SK-N-SH (cell line): ENCODE measurements around the gene NANS. TPM values are rescaled to one million over a fixed set of nuclear protein-coding genes. Genes with fewer than 3 reads are reported as not detected.

ENCODE experiments used
- CTCF ChIA-PET: fragments of 300-600, 350-600 bp; formaldehyde crosslinking; extraction: SDS; loops from one replicate; lab custom pipeline; 2021; lab: Yijun Ruan, JAX
- POLR2A ChIA-PET: fragments of 350-600 bp; sonication (Branson Sonifier 250); formaldehyde crosslinking; extraction: SDS; loops from one replicate; lab custom pipeline; 2020; ENCODE audit warnings: antibody characterized with exemption, inconsistent platforms; lab: Yijun Ruan, JAX
- DNase-seq: peaks from one replicate; pipeline ENCODE4 v3.0.0; 2012
- H2AFZ ChIP-seq: fragments of 200-600 bp; sonication (generic); 2 replicates; pipeline ENCODE4 v1.8.1; 2016; ENCODE audit warnings: antibody characterized with exemption, mild to moderate bottlenecking, low read depth
- H3F3A ChIP-seq: fragments of 200-600 bp; sonication (generic); replicated peaks from 2 replicates; pipeline ENCODE3; 2016; ENCODE audit warnings: antibody characterized with exemption, mild to moderate bottlenecking; ENCODE audit not compliant: insufficient read depth
- H3K27ac ChIP-seq, 2 experiments: fragments of 200-500 bp in 1 of 2; fragments of 200-600 bp in 1 of 2; sonication (Bioruptor generic) in 1 of 2; sonication (generic), shearing (Covaris generic) in 1 of 2; 2 replicates each; pipeline versions ENCODE4 v1.5.1 to v1.6.1; 2014 to 2016; ENCODE audit warnings: low read depth in 2 of 2, inconsistent platforms in 1 of 2, low read length in 1 of 2, mild to moderate bottlenecking in 1 of 2, mixed read lengths in 1 of 2
- H3K27me3 ChIP-seq: fragments of 200-600 bp; sonication (generic), shearing (Covaris generic); 2 replicates; pipeline ENCODE4 v1.6.1; 2016; ENCODE audit warnings: mixed run types; ENCODE audit not compliant: insufficient read depth
- H3K36me3 ChIP-seq, 2 experiments: fragments of 200-500 bp in 1 of 2; fragments of 200-600 bp in 1 of 2; sonication (Bioruptor generic) in 1 of 2; sonication (generic) in 1 of 2; replicated peaks in 1 of 2; 2 replicates each; pipeline versions ENCODE3 to v1.5.1; 2014 to 2016; ENCODE audit warnings: low read length in 1 of 2, mild to moderate bottlenecking in 1 of 2; ENCODE audit not compliant: insufficient read depth in 2 of 2, control insufficient read depth in 1 of 2
- H3K4me1 ChIP-seq, 2 experiments: fragments of 200-500 bp in 1 of 2; fragments of 200-600 bp in 1 of 2; sonication (Bioruptor generic) in 1 of 2; sonication (generic), shearing (Covaris generic) in 1 of 2; 2 replicates each; pipeline versions ENCODE4 v1.5.1 to v1.6.1; 2014 to 2016; ENCODE audit warnings: low read depth in 1 of 2, low read length in 1 of 2, mixed run types in 1 of 2; ENCODE audit not compliant: insufficient read depth in 2 of 2, control insufficient read depth in 1 of 2
- H3K4me2 ChIP-seq: fragments of 200-600 bp; sonication (generic), shearing (Covaris generic); 2 replicates; pipeline ENCODE4 v1.6.1; 2017; ENCODE audit warnings: mixed run types
- H3K4me3 ChIP-seq, 2 experiments: fragments of 200-500 bp in 1 of 2; fragments of 200-600 bp in 1 of 2; sonication (Bioruptor generic) in 1 of 2; sonication (generic), shearing (Covaris generic) in 1 of 2; 2 replicates each; pipeline versions ENCODE4 v1.5.1 to v1.8.1; 2014 to 2016; ENCODE audit warnings: low read depth in 2 of 2, inconsistent platforms in 1 of 2, low read length in 1 of 2, mild to moderate bottlenecking in 1 of 2, mixed read lengths in 1 of 2, moderate library complexity in 1 of 2
- H3K79me2 ChIP-seq: fragments of 200-600 bp; sonication (generic); 2 replicates; pipeline ENCODE4 v1.8.1; 2017; ENCODE audit warnings: mild to moderate bottlenecking; ENCODE audit not compliant: insufficient read depth
- H3K9ac ChIP-seq: fragments of 200-600 bp; sonication (generic); 2 replicates; pipeline ENCODE4 v1.6.1; 2017; ENCODE audit warnings: mixed run types
- H3K9me2 ChIP-seq: fragments of 200-600 bp; sonication (generic); 2 replicates; pipeline ENCODE4 v1.6.1; 2017; ENCODE audit warnings: mixed run types
- H3K9me3 ChIP-seq: fragments of 200-600 bp; sonication (generic); 2 replicates; pipeline ENCODE4 v1.6.1; 2017; ENCODE audit warnings: mixed run types, mild to moderate bottlenecking, moderate library complexity
- H4K20me1 ChIP-seq: fragments of 200-600 bp; sonication (generic); 2 replicates; pipeline ENCODE4 v1.6.1; 2017; ENCODE audit warnings: mild to moderate bottlenecking, mixed run types; ENCODE audit not compliant: insufficient read depth
- FOSL2 ChIP-seq: IDR thresholded peaks from 2 replicates; pipeline ENCODE4 v1.4.0; 2012; ENCODE audit warnings: low read depth, mild to moderate bottlenecking, moderate library complexity, borderline replicate concordance
- GABPA ChIP-seq: IDR thresholded peaks from 2 replicates; pipeline ENCODE4 v1.4.0; 2012; ENCODE audit warnings: low read depth, mild to moderate bottlenecking
- IRF3 ChIP-seq: fragments of 150-350 bp; IDR thresholded peaks from 2 replicates; pipeline ENCODE4 v1.6.1; 2016; ENCODE audit warnings: mild to moderate bottlenecking, low read depth, low read length
- RCOR1 ChIP-seq: fragments of 150-350 bp; IDR thresholded peaks from 2 replicates; pipeline ENCODE4 v1.6.1; 2017; ENCODE audit warnings: antibody characterized with exemption, low read length
- SIN3A ChIP-seq: IDR thresholded peaks from 2 replicates; pipeline ENCODE4 v1.6.1; 2012; ENCODE audit warnings: low read depth, mild to moderate bottlenecking, low read length, moderate library complexity, borderline replicate concordance
- SMC3 ChIP-seq: IDR thresholded peaks from 2 replicates; pipeline ENCODE4 v1.6.1; 2012; ENCODE audit warnings: low read depth, low read length, improper control_type of control experiment
- TAF1 ChIP-seq: IDR thresholded peaks from 2 replicates; pipeline ENCODE4 v1.6.1; 2012; ENCODE audit warnings: low read depth, mild to moderate bottlenecking, low read length, moderate library complexity, borderline replicate concordance
- TCF12 ChIP-seq: IDR thresholded peaks from 2 replicates; pipeline ENCODE4 v1.4.0; 2012
- TEAD4 ChIP-seq: IDR thresholded peaks from 2 replicates; pipeline ENCODE4 v1.4.0; 2012; ENCODE audit warnings: mild to moderate bottlenecking, borderline replicate concordance; ENCODE audit not compliant: insufficient read depth
- WGBS: methylation state at CpG from one replicate; pipeline ENCODE4 v1.1.6; 2017; ENCODE audit warnings: low lambda C conversion rate; 5-methylcytosine and 5-hydroxymethylcytosine counted together
- polyA plus RNA-seq, 3 experiments: library from polyadenylated mRNA; depleted of rRNA; stranded (reverse); fragments of >200 nt; gene quantifications; 2 replicates each; pipeline ENCODE4 v1.2.3, GENCODE V29; 2012
- TF ChIP-seq, protein P1 (sequence below): fragments of 150-350 bp; IDR thresholded peaks from 2 replicates; pipeline ENCODE4 v1.6.1; 2017; ENCODE audit warnings: antibody characterized with exemption, low read length, low read depth, borderline replicate concordance

The NANS gene
- polyA plus RNA-seq, 1 of the 3 experiments (the other 2 are of a cell fraction) = 61.3 TPM

DNA sequence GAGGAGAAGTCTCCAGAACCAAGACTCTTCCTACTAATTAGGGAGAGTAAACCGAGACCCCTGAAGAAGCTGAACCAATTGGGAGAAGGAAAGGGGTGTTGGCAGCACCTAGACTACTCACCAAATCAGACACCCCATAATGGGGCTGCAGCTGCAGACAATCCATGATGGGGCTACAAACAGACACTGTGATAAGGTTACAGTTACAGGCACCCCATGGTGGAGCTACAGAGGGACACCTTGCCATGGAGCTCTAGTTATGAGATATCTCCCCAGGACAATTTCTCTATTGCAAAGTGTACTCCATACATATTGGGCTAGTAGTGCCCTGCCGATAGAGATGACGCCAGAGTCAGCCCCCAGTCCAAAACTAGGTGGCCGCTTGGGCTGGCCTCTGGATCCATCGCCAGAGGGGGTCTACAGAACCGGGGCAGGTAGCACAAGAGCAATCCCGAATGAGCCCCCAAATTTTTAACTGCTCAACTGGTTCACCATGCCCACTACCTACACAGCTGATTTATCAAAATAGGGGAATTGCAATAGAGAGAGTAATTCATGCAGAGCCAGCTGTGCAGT, 2.1 kb upstream of the NANS start:
- CTCF ChIA-PET = interaction anchor here (1.0 to 1.3 kb wide), 2 partner anchors 10 to 131 kb away, joined by 4 read pairs; no protein-coding TSS in a partner anchor
- no peak overlapping the region for H3K9ac ChIP-seq
- no peak overlapping the region for H3K4me2 ChIP-seq
- no peaks in the 10 kb centered on the region for H3K36me3 ChIP-seq
- WGBS = 91% methylated on average over 5 of the region's 7 CpGs
- no peak for DNase-seq
- H3K79me2 ChIP-seq = peaks cover 26% of the 10 kb centered on the region
- peaks cover 8% of the 10 kb centered on the region for H3F3A ChIP-seq
- H2AFZ ChIP-seq = no peak overlapping the region
- no peaks in the 10 kb centered on the region for H3K9me2 ChIP-seq
- peaks cover 3 to 12% of the 10 kb centered on the region in 2 experiments; a peak in 2 of 4 replicates for H3K4me1 ChIP-seq
- no peaks in the 10 kb centered on the region for H3K27me3 ChIP-seq
- H3K27ac ChIP-seq = no peak overlapping the region
- no peak overlapping the region for H3K4me3 ChIP-seq
- POLR2A ChIA-PET = no interaction called here
- no peaks in the 10 kb centered on the region for H4K20me1 ChIP-seq
- no peaks in the 10 kb centered on the region for H3K9me3 ChIP-seq
- TF ChIP-seq TAF1 (no peak), TCF12 (no peak), IRF3 (no peak), GABPA (no peak), RCOR1 (no peak), FOSL2 (no peak), SMC3 (no peak), TEAD4 (no peak)
- TF ChIP-seq, protein P1, sequence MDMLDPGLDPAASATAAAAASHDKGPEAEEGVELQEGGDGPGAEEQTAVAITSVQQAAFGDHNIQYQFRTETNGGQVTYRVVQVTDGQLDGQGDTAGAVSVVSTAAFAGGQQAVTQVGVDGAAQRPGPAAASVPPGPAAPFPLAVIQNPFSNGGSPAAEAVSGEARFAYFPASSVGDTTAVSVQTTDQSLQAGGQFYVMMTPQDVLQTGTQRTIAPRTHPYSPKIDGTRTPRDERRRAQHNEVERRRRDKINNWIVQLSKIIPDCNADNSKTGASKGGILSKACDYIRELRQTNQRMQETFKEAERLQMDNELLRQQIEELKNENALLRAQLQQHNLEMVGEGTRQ = no peak

- DNase-seq = no peak
These were observed 737 bp downstream of the NANS start for GRCh38 chr9:98057138-98057799.

More at GRCh38 chr9:98057138-98057799, 737 bp downstream of the NANS start:
- no peaks in the 10 kb centered on the region for H3K9me2 ChIP-seq
- peaks cover 2 to 16% of the 10 kb centered on the region in 2 experiments for H3K36me3 ChIP-seq
- peak overlapping the region; percentile 85 for H2AFZ ChIP-seq
- peak overlapping the region; percentile 76 for H3K9ac ChIP-seq
- H3K4me1 ChIP-seq = peaks cover 3 to 12% of the 10 kb centered on the region in 2 experiments; a peak in 2 of 4 replicates
- 18% methylated on average over 14 of the region's 14 CpGs for WGBS
- H3K27ac ChIP-seq = peak overlapping the region; percentile 81 to 83
- no peaks in the 10 kb centered on the region for H3K27me3 ChIP-seq
- ChIA-PET POLR2A (interaction anchor here (1.4 to 2.8 kb wide), 2 partner anchors 135 to 199 kb away, joined by 11 to 17 read pairs; partner anchors contain the start of genes TBC1D2 and TRMO), CTCF (interaction anchor here (0.5 to 3.9 kb wide), 10 partner anchors 11 to 207 kb away, joined by 3 to 22 read pairs (median 4); partner anchors contain the start of genes TRIM14 and TRMO)
- H3K4me3 ChIP-seq = peak overlapping the region; percentile 67 to 96
- H3K9me3 ChIP-seq = no peaks in the 10 kb centered on the region
- H3K79me2 ChIP-seq = peaks cover 44% of the 10 kb centered on the region
- H4K20me1 ChIP-seq = no peaks in the 10 kb centered on the region
- 0 out of 2 replicates have a peak, but pooled peaks have one; percentile 6 for TF ChIP-seq SIN3A
- no peak for TF ChIP-seq GABPA
- H3K4me2 ChIP-seq = peak overlapping the region; percentile 82
- peaks cover 8% of the 10 kb centered on the region for H3F3A ChIP-seq
